ENCODE measurements around the gene SYNCRIP. TPM values are rescaled to one million over a fixed set of nuclear protein-coding genes. Genes with fewer than 3 reads are reported as not detected.

Gene SYNCRIP
- total and polyA plus RNA-seq, 2 of the 4 experiments (the other 2 are of a cell fraction), result 50.1 to 59.3 TPM

GRCh38 chr6:85670573-85670972 is 27.9 kb upstream of the SYNCRIP start:
- no peak overlapping the region for H3K23ac ChIP-seq (ENCODE audit: low read depth, low read length)
- POLR2A ChIA-PET (ENCODE audit: unreplicated experiment), result no interaction called here
- H3K9me1 ChIP-seq (ENCODE audit: insufficient read depth, low read length), result peaks cover 7% of the 10 kb centered on the region; the same call in 1 of the 2 replicates
- WGBS, 2 experiments (ENCODE audit: extremely low coverage in 2 of 2, insufficient read length in 1 of 2), result no CpG with 5 or more reads among the region's 3 CpGs
- no peak overlapping the region for H3K14ac ChIP-seq (replicated peaks; ENCODE audit: low read depth, low read length)
- no peak overlapping the region for H2AFZ ChIP-seq (replicated peaks; ENCODE audit: low read length, poor library complexity)
- no peak overlapping the region; the same call in 1 of the 2 replicates for H3K18ac ChIP-seq (ENCODE audit: low read depth, low read length)
- no peaks in the 10 kb centered on the region for H3K27me3 ChIP-seq (ENCODE audit: control insufficient read depth, insufficient read depth, low read length)
- no peak overlapping the region for H3K27ac ChIP-seq (ENCODE audit: insufficient read depth, low read length)
- dilution Hi-C loops (cut with HindIII; ENCODE audit: low sequenced_read_pairs, unreplicated experiment), result no loop called here
- ATAC-seq (ENCODE audit: low read depth) (peak; percentile 3; the same call in 1 of the 2 replicates), DNase-seq (peak; percentile 55)
- H2BK15ac ChIP-seq (ENCODE audit: low read depth, low read length), result no peak overlapping the region
- BruUV-seq (replicated peaks), result no TSS peak
- no peak overlapping the region for H3K4me3 ChIP-seq (ENCODE audit: insufficient read depth, low read depth, low read length)
- in situ Hi-C loops (cut with MboI; ENCODE audit: low sequenced_read_pairs), result loop anchor here (10.0 kb wide), 2 partner anchors 46 to 216 kb away; partner anchors contain the start of gene NT5E
- CTCF ChIA-PET, result no interaction called here
- no peak overlapping the region for H3K9ac ChIP-seq (ENCODE audit: low read depth, low read length)
- peak overlapping the region; percentile 54 for H3K4me2 ChIP-seq (ENCODE audit: low read depth, low read length)
- no peak overlapping the region for H2BK20ac ChIP-seq (ENCODE audit: low read depth, low read length)
- H4K5ac ChIP-seq (ENCODE audit: low read depth, low read length), result 0 out of 2 replicates have a peak overlapping the region, but pooled peaks have one; percentile 46
- no peak overlapping the region; the same call in 1 of the 2 replicates for H3K4ac ChIP-seq (ENCODE audit: low read depth, low read length)
- H3K79me1 ChIP-seq (ENCODE audit: low read depth in 1 of 2, low read length in 2 of 2), result peaks cover 6 to 40% of the 10 kb centered on the region in 2 experiments; a peak in 3 of 4 replicates
- no peak overlapping the region for H3K56ac ChIP-seq (ENCODE audit: extremely low read depth, insufficient read depth, low read length)
- intact Hi-C loops (cut with micrococcal nuclease), result loop anchor here (10.0 kb wide), 2 partner anchors 46 to 216 kb away; partner anchors contain the start of gene NT5E
- H4K20me1 ChIP-seq (ENCODE audit: insufficient read depth, low read length), result peaks cover 15% of the 10 kb centered on the region
- no peak overlapping the region for H2BK120ac ChIP-seq (ENCODE audit: low read depth, low read length)
- no peak overlapping the region; a peak in 1 of 4 replicates for H4K8ac ChIP-seq (ENCODE audit: low read depth in 2 of 2, low read length in 2 of 2)
- H3K36me3 ChIP-seq (ENCODE audit: control insufficient read depth, insufficient read depth, low read length), result peaks cover 8% of the 10 kb centered on the region
- H2BK5ac ChIP-seq (ENCODE audit: low read depth, low read length, poor library complexity, severe bottlenecking), result peak overlapping the region; percentile 50
- H2AK5ac ChIP-seq (ENCODE audit: low read depth, low read length), result no peak overlapping the region
- H4K91ac ChIP-seq (ENCODE audit: insufficient read depth, low read depth, low read length), result no peak overlapping the region
- H3K4me1 ChIP-seq (ENCODE audit: control insufficient read depth, insufficient read depth, low read length), result 0 out of 2 replicates have a peak, but pooled peaks cover 5% of the 10 kb centered on the region
- TF ChIP-seq, protein P1, sequence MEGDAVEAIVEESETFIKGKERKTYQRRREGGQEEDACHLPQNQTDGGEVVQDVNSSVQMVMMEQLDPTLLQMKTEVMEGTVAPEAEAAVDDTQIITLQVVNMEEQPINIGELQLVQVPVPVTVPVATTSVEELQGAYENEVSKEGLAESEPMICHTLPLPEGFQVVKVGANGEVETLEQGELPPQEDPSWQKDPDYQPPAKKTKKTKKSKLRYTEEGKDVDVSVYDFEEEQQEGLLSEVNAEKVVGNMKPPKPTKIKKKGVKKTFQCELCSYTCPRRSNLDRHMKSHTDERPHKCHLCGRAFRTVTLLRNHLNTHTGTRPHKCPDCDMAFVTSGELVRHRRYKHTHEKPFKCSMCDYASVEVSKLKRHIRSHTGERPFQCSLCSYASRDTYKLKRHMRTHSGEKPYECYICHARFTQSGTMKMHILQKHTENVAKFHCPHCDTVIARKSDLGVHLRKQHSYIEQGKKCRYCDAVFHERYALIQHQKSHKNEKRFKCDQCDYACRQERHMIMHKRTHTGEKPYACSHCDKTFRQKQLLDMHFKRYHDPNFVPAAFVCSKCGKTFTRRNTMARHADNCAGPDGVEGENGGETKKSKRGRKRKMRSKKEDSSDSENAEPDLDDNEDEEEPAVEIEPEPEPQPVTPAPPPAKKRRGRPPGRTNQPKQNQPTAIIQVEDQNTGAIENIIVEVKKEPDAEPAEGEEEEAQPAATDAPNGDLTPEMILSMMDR (conservative IDR thresholded peaks at IDR 0.05; ENCODE audit: low read depth, low read length), result no peak
- TF ChIP-seq BHLHE40 (IDR thresholded peaks at IDR 0.05; ENCODE audit: low read depth, low read length) (no peak), RCOR1 (IDR thresholded peaks at IDR 0.05; ENCODE audit: insufficient replicate concordance, low read length) (no peak), CHD1 (IDR thresholded peaks at IDR 0.05; ENCODE audit: low read depth, low read length) (no peak), MXI1 (IDR thresholded peaks at IDR 0.05; ENCODE audit: borderline replicate concordance, low read depth, low read length) (no peak)
- TF ChIP-seq, protein P2, sequence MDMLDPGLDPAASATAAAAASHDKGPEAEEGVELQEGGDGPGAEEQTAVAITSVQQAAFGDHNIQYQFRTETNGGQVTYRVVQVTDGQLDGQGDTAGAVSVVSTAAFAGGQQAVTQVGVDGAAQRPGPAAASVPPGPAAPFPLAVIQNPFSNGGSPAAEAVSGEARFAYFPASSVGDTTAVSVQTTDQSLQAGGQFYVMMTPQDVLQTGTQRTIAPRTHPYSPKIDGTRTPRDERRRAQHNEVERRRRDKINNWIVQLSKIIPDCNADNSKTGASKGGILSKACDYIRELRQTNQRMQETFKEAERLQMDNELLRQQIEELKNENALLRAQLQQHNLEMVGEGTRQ (IDR thresholded peaks at IDR 0.05; ENCODE audit: low read depth, low read length), result no peak
- H3K9me3 ChIP-seq (ENCODE audit: control insufficient read depth, insufficient read depth, low read length), result no peaks in the 10 kb centered on the region
- no peak overlapping the region for H2AK9ac ChIP-seq (replicated peaks; ENCODE audit: low read depth, low read length, poor library complexity)

All from IMR-90 (cell line).